ENCODE data around the gene POLR3F.

The POLR3F gene

DNA sequence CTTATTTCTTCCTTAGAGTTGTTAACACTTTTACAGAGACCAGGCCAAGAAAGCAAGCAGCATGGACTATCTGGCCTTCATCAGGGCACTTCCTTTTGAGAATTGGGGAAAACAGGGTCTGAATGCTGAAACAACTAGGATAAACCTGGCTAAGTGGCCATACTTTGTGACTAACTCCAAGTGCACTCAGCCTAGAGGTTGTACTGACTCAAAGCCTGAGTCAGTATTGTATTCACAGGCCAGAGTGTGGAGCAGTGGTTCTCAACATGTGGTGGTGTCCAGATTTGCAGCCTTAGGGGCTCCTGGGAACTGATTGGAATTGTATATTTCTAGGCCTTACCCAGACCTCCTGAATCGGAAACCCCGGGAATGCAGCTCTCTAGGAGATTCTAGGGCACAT lies 60.6 kb downstream of the POLR3F start:
- WGBS (ENCODE audit: extremely low coverage, insufficient coverage, insufficient read length), result no CpG with 5 or more reads among the region's 2 CpGs
- no peak overlapping the region for H3K23ac ChIP-seq (ENCODE audit: low read length)

DNA sequence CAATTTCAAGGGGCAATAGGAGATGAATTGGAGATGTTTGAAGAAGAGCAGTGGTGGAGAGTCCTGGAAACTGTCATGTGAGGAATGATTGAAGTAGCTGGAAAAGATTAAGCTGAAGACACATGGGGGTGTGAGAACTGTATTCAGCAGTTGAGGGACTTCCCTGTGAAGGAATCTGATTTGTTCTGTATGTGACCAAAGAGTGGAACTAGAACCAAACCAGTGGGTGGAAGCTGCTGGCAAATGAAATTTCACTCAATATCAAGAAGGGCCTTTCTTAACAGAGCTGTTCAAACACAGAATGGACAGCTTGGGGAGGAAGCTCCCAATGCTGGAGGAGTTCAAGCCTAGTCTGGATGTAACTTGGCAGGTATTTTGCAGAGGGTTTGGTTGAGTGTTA lies 61.9 kb downstream of the POLR3F start:
- H3K4ac ChIP-seq (ENCODE audit: low read depth, low read length), result no peak overlapping the region
- no peak overlapping the region for H2BK12ac ChIP-seq (ENCODE audit: low read length)
- no peak overlapping the region for H2AK5ac ChIP-seq (ENCODE audit: low read length)
- H3K79me2 ChIP-seq (ENCODE audit: control insufficient read depth, insufficient read depth, low read length, poor library complexity), result no peaks in the 10 kb centered on the region
- H3K79me1 ChIP-seq (ENCODE audit: low read length), result no peaks in the 10 kb centered on the region
- no peak overlapping the region for H2AFZ ChIP-seq (ENCODE audit: insufficient read depth, low read length, poor library complexity)
- no peak overlapping the region for H4K91ac ChIP-seq (ENCODE audit: low read depth, low read length)
- no peak overlapping the region for H3K23ac ChIP-seq (ENCODE audit: low read length)
- H3K27me3 ChIP-seq (ENCODE audit: insufficient read depth, low read length), result no peaks in the 10 kb centered on the region
- H2BK5ac ChIP-seq (ENCODE audit: low read depth, low read length, poor library complexity), result no peak overlapping the region
- H3K27ac ChIP-seq (ENCODE audit: low read depth, low read length), result no peak overlapping the region
- H4K12ac ChIP-seq (ENCODE audit: low read depth, low read length), result no peak overlapping the region
- no peak for DNase-seq
- no peak overlapping the region for H4K8ac ChIP-seq (ENCODE audit: low read depth, low read length)
- no peak overlapping the region for H2BK120ac ChIP-seq (ENCODE audit: insufficient read depth, low read length, poor library complexity)
- no peak overlapping the region for H3K4me3 ChIP-seq (ENCODE audit: low read depth, low read length)
- no peak overlapping the region for H3K9ac ChIP-seq (ENCODE audit: low read length)
- no peak overlapping the region for H3K18ac ChIP-seq (ENCODE audit: low read length)
- no peak overlapping the region for H3K4me2 ChIP-seq (ENCODE audit: low read length)
- H3K14ac ChIP-seq (ENCODE audit: low read length), result no peak overlapping the region
- no peaks in the 10 kb centered on the region for H3K4me1 ChIP-seq (ENCODE audit: control insufficient read depth in 1 of 2, insufficient read depth in 2 of 2, low read length in 2 of 2)
- H3K9me3 ChIP-seq (ENCODE audit: insufficient read depth, low read depth, low read length), result no peaks in the 10 kb centered on the region
- peaks cover 34 to 72% of the 10 kb centered on the region in 2 experiments for H3K36me3 ChIP-seq (ENCODE audit: control insufficient read depth in 1 of 2, insufficient read depth in 2 of 2, low read length in 2 of 2)

More for the DNA sequence above, 60.6 kb downstream of the POLR3F start:
- Histone ChIP-seq H3K4me1 (ENCODE audit: control insufficient read depth in 1 of 2, insufficient read depth in 2 of 2, low read length in 2 of 2) (no peaks in the 10 kb centered on the region), H4K8ac (ENCODE audit: low read depth, low read length) (no peak overlapping the region), H3K4ac (ENCODE audit: low read depth, low read length) (no peak overlapping the region), H3K9me3 (ENCODE audit: insufficient read depth, low read depth, low read length) (no peaks in the 10 kb centered on the region), H2BK12ac (ENCODE audit: low read length) (no peak overlapping the region), H3K14ac (ENCODE audit: low read length) (no peak overlapping the region), H3K27me3 (ENCODE audit: insufficient read depth, low read length) (no peaks in the 10 kb centered on the region), H2AK5ac (ENCODE audit: low read length) (no peak overlapping the region), H4K12ac (ENCODE audit: low read depth, low read length) (no peak overlapping the region), H3K27ac (ENCODE audit: low read depth, low read length) (no peak overlapping the region), H2BK120ac (ENCODE audit: insufficient read depth, low read length, poor library complexity) (no peak overlapping the region), H3K4me2 (ENCODE audit: low read length) (no peak overlapping the region), H4K91ac (ENCODE audit: low read depth, low read length) (no peak overlapping the region), H2AFZ (ENCODE audit: insufficient read depth, low read length, poor library complexity) (no peak overlapping the region), H3K79me2 (ENCODE audit: control insufficient read depth, insufficient read depth, low read length, poor library complexity) (no peaks in the 10 kb centered on the region), H3K9ac (ENCODE audit: low read length) (no peak overlapping the region), H3K18ac (ENCODE audit: low read length) (no peak overlapping the region), H3K79me1 (ENCODE audit: low read length) (no peaks in the 10 kb centered on the region), H2BK5ac (ENCODE audit: low read depth, low read length, poor library complexity) (no peak overlapping the region), H3K4me3 (ENCODE audit: low read depth, low read length) (no peak overlapping the region), H3K36me3 (ENCODE audit: control insufficient read depth in 1 of 2, insufficient read depth in 2 of 2, low read length in 2 of 2) (peaks cover 30 to 66% of the 10 kb centered on the region in 2 experiments)
- DNase-seq, result no peak

DNA sequence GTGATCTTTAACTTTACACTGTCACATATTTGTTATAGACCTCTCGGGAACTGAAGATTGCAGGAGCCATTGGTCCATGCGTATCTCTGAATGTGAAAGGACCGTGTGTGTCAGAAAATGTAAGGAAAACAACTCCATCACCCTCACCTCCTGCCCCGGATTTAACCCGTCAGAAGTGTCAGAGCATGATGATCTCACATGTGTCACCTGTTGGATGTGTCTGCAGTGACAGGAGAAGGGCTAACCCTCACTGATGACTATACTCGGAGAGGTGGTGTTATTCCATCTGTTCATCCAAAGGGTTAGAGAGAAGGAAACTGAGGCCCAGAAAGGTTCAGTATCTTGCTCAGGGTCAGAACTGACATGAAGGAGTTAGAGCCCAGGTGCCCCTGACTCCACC lies 65.4 kb downstream of the POLR3F start:
- Histone ChIP-seq H3K4me3 (ENCODE audit: low read depth, low read length) (no peak overlapping the region), H2BK5ac (ENCODE audit: low read depth, low read length, poor library complexity) (no peak overlapping the region), H3K4me2 (ENCODE audit: low read length) (no peak overlapping the region), H4K91ac (ENCODE audit: low read depth, low read length) (no peak overlapping the region), H3K9ac (ENCODE audit: low read length) (no peak overlapping the region), H2AFZ (ENCODE audit: insufficient read depth, low read length, poor library complexity) (no peak overlapping the region), H3K4ac (ENCODE audit: low read depth, low read length) (no peak overlapping the region), H3K14ac (ENCODE audit: low read length) (no peak overlapping the region), H2BK120ac (ENCODE audit: insufficient read depth, low read length, poor library complexity) (no peak overlapping the region), H3K27me3 (ENCODE audit: insufficient read depth, low read length) (no peaks in the 10 kb centered on the region), H3K23ac (ENCODE audit: low read length) (no peak overlapping the region), H3K4me1 (ENCODE audit: control insufficient read depth in 1 of 2, insufficient read depth in 2 of 2, low read length in 2 of 2) (no peaks in the 10 kb centered on the region), H4K8ac (ENCODE audit: low read depth, low read length) (no peak overlapping the region), H2BK12ac (ENCODE audit: low read length) (no peak overlapping the region), H3K79me2 (ENCODE audit: control insufficient read depth, insufficient read depth, low read length, poor library complexity) (no peaks in the 10 kb centered on the region), H3K9me3 (ENCODE audit: insufficient read depth, low read depth, low read length) (no peaks in the 10 kb centered on the region), H3K79me1 (ENCODE audit: low read length) (no peaks in the 10 kb centered on the region), H3K27ac (ENCODE audit: low read depth, low read length) (no peak overlapping the region), H3K36me3 (ENCODE audit: control insufficient read depth in 1 of 2, insufficient read depth in 2 of 2, low read length in 2 of 2) (peaks cover 21 to 52% of the 10 kb centered on the region in 2 experiments), H2AK5ac (ENCODE audit: low read length) (no peak overlapping the region), H3K18ac (ENCODE audit: low read length) (no peak overlapping the region), H4K12ac (ENCODE audit: low read depth, low read length) (no peak overlapping the region)
- no peak for DNase-seq
- WGBS (ENCODE audit: extremely low coverage, insufficient coverage, insufficient read length), result no CpG with 5 or more reads among the region's 6 CpGs

DNA sequence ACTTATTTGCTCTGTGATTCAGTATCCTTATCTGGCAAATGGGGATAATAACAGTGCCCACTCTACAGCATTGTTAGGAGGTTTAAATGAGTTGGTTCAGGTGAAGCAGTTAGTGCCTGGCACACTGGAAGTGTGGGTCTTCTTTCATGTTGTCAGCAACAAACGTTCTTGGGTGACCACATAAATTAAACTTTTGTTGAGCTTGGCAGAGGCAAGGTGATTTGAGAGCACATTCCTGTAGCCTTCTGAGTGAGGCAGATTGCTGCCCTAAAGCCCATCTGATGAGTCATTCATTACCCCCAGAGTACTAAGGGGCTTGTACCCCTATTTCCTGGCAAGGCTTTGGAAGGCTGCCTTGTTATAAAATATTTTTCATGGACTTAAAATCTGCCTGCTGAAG lies 66.3 kb downstream of the POLR3F start:
- H3K36me3 ChIP-seq (ENCODE audit: control insufficient read depth in 1 of 2, insufficient read depth in 2 of 2, low read length in 2 of 2), result peaks cover 26 to 48% of the 10 kb centered on the region in 2 experiments
- no peak overlapping the region for H2BK12ac ChIP-seq (ENCODE audit: low read length)
- no peaks in the 10 kb centered on the region for H3K9me3 ChIP-seq (ENCODE audit: insufficient read depth, low read depth, low read length)
- no peaks in the 10 kb centered on the region for H3K79me1 ChIP-seq (ENCODE audit: low read length)
- H3K23ac ChIP-seq (ENCODE audit: low read length), result no peak overlapping the region
- no peaks in the 10 kb centered on the region for H3K27me3 ChIP-seq (ENCODE audit: insufficient read depth, low read length)
- H3K79me2 ChIP-seq (ENCODE audit: control insufficient read depth, insufficient read depth, low read length, poor library complexity), result no peaks in the 10 kb centered on the region
- no peak overlapping the region for H3K4me3 ChIP-seq (ENCODE audit: low read depth, low read length)
- no peak overlapping the region for H2BK5ac ChIP-seq (ENCODE audit: low read depth, low read length, poor library complexity)
- H2AFZ ChIP-seq (ENCODE audit: insufficient read depth, low read length, poor library complexity), result no peak overlapping the region
- H3K4me1 ChIP-seq (ENCODE audit: control insufficient read depth in 1 of 2, insufficient read depth in 2 of 2, low read length in 2 of 2), result no peaks in the 10 kb centered on the region
- H3K4me2 ChIP-seq (ENCODE audit: low read length), result no peak overlapping the region
- H2AK5ac ChIP-seq (ENCODE audit: low read length), result no peak overlapping the region
- no peak overlapping the region for H4K8ac ChIP-seq (ENCODE audit: low read depth, low read length)
- no peak overlapping the region for H4K91ac ChIP-seq (ENCODE audit: low read depth, low read length)
- H3K14ac ChIP-seq (ENCODE audit: low read length), result no peak overlapping the region
- DNase-seq, result no peak
- H3K27ac ChIP-seq (ENCODE audit: low read depth, low read length), result no peak overlapping the region
- no peak overlapping the region for H3K18ac ChIP-seq (ENCODE audit: low read length)
- no peak overlapping the region for H3K4ac ChIP-seq (ENCODE audit: low read depth, low read length)
- WGBS (ENCODE audit: extremely low coverage, insufficient coverage, insufficient read length), result no CpG with 5 or more reads among the region's 1 CpG
- no peak overlapping the region for H3K9ac ChIP-seq (ENCODE audit: low read length)
- H2BK120ac ChIP-seq (ENCODE audit: insufficient read depth, low read length, poor library complexity), result no peak overlapping the region
- no peak overlapping the region for H4K12ac ChIP-seq (ENCODE audit: low read depth, low read length)
